Esophagus squamous epithelium (tissue), 5 donors: ENCODE measurements around the gene RUSF1. TPM values are rescaled to one million over a fixed set of nuclear protein-coding genes. Genes with fewer than 3 reads are reported as not detected.

Experiments used
- DNase-seq: peaks from one replicate; lab custom pipeline; 2025; lab: John Stamatoyannopoulos, UW
- H3K27ac ChIP-seq, 4 donors: fragments of 200-600 bp; sonication (generic); one replicate each; pipeline ENCODE4 v1.5.1; 2016 to 2019; ENCODE audit warnings: mild to moderate bottlenecking in 1 of 4
- H3K27me3 ChIP-seq, 4 donors: fragments of 200-600 bp; sonication (generic); 1 replicate in 3 of 4; 2 replicates in 1 of 4; pipeline versions ENCODE4 v1.5.1 to v1.6.0; 2017 to 2021; ENCODE audit warnings: antibody characterized with exemption in 1 of 4
- H3K36me3 ChIP-seq, 3 donors: fragments of 200-600 bp; sonication (generic); one replicate each; pipeline ENCODE4 v1.5.1; 2016 to 2019
- H3K4me1 ChIP-seq, 3 donors: fragments of 200-600 bp; sonication (generic); one replicate each; pipeline ENCODE4 v1.5.1; 2017 to 2019
- H3K4me3 ChIP-seq, 4 donors: fragments of 200-600 bp; sonication (generic); 1 replicate in 3 of 4; 2 replicates in 1 of 4; pipeline ENCODE4 v1.5.1; 2016 to 2019; ENCODE audit warnings: mild to moderate bottlenecking in 2 of 4, moderate library complexity in 1 of 4
- H3K9me3 ChIP-seq, 3 donors: fragments of 200-600 bp; sonication (generic); one replicate each; pipeline ENCODE4 v1.5.1; 2016 to 2019
- CTCF ChIP-seq, 6 experiments: fragments of 450-650 bp in 4 of 6; fragments of 200-600 bp in 2 of 6; sonication (generic) in 2 of 6; IDR thresholded peaks; one replicate each; pipeline ENCODE4 v1.5.1; 2016 to 2019; ENCODE audit warnings: antibody characterized with exemption in 6 of 6, mild to moderate bottlenecking in 4 of 6, moderate library complexity in 4 of 6
- POLR2A ChIP-seq, 4 donors: fragments of 450-650 bp; IDR thresholded peaks; one replicate each; pipeline ENCODE4 v1.6.1; 2017; ENCODE audit warnings: antibody characterized with exemption in 4 of 4, mild to moderate bottlenecking in 4 of 4, moderate library complexity in 3 of 4
- WGBS, 2 donors: methylation state at CpG; one replicate each; pipeline ENCODE4 v1.1.5; 2018; 5-methylcytosine and 5-hydroxymethylcytosine counted together
- intact Hi-C: fragments of 100-400 bp; cut with DNase I; formaldehyde crosslinking; loops from one replicate; pipeline ENCODE4 v1.15.0; 2022
- total RNA-seq, 4 donors: library from RNA; depleted of rRNA; stranded (reverse); fragments of >200 nt; gene quantifications; one replicate each; pipeline ENCODE4 v1.1.0, GENCODE V29; 2016
- donor health status: DM: yes; HTN: yes; CAD: no.

RUSF1 gene
- total RNA-seq, 4 donors from 2014 or later: 33.7 to 52.3 (median 39.1) TPM

- H3K4me1 ChIP-seq: peaks cover 16 to 49% (median 22%) of the 10 kb centered on the region in 3 donors
- TF ChIP-seq CTCF (IDR thresholded peaks at IDR 0.05) (no peak), POLR2A (IDR thresholded peaks at IDR 0.05) (no peak)
- 83 to 94% methylated on average over 2 to 3 of the region's 3 CpGs for WGBS, 2 donors
- no peak for DNase-seq
- no peak overlapping the region for H3K4me3 ChIP-seq
- no peaks in the 10 kb centered on the region for H3K9me3 ChIP-seq
- peaks cover 0 to 42% (median 10%) of the 10 kb centered on the region in 3 donors for H3K36me3 ChIP-seq
- peaks cover 0 to 4% (median 0%) of the 10 kb centered on the region in 4 donors for H3K27me3 ChIP-seq
- intact Hi-C loops: no loop called here
- no peak overlapping the region for H3K27ac ChIP-seq
Measured at GRCh38 chr16:31478956-31479355, 29.2 kb downstream of the RUSF1 start.

DNA sequence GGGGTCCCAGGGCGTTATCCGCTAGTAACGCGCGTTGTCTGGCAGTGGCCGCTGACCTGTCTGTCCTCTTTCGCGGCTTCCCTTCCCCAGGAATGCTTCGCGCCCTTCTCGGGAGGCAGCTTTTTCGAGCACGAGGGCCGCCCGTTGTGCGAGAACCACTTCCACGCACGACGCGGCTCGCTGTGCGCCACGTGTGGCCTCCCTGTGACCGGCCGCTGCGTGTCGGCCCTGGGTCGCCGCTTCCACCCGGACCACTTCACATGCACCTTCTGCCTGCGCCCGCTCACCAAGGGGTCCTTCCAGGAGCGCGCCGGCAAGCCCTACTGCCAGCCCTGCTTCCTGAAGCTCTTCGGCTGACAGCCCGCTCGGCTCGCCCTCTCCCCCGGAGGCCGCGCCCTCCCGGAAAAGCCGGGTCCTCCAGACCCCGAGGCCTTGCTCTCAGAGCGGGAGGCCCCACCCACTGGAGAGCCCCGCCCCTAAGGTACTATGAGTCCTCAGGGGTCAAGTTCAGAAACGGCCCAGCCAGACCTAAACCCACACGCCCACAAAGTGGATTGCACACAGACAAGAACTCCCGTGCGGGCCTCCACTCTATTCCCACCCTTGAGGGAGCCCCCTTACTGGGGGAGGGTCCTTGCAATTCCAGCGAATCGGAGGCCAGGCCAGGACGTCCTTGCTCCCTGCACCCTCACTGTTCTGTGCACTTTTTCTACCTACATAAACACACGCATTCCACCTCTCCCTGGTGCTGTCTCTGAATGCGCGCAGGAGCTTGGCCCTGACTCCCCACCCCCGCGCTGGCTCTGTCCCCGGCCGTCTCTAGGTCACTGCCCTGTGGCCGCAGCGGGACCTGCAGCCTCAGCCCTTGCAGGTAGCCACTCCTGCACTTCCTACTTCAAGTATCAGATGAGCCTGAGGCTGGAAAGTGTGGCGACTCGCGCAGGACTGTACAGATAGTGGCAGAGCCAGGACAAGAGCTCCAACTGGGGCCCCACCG lies 30.7 kb downstream of the RUSF1 start:
- no peak for DNase-seq
- intact Hi-C loops: no loop called here
- Histone ChIP-seq H3K36me3 (peaks cover 0 to 48% (median 10%) of the 10 kb centered on the region in 3 donors), H3K9me3 (no peaks in the 10 kb centered on the region), H3K27ac (peak overlapping the region; percentile 63 to 80 (median 69)), H3K4me1 (peaks cover 21 to 63% (median 26%) of the 10 kb centered on the region in 3 donors), H3K27me3 (peaks cover 0 to 4% (median 0%) of the 10 kb centered on the region in 4 donors), H3K4me3 (peak overlapping the region; percentile 35 to 64 (median 48))
- no peak for TF ChIP-seq POLR2A (IDR thresholded peaks at IDR 0.05)
- TF ChIP-seq CTCF (IDR thresholded peaks at IDR 0.05): no peak
- WGBS, 2 donors: 60 to 61% methylated on average over 17 to 28 of the region's 67 CpGs

DNA sequence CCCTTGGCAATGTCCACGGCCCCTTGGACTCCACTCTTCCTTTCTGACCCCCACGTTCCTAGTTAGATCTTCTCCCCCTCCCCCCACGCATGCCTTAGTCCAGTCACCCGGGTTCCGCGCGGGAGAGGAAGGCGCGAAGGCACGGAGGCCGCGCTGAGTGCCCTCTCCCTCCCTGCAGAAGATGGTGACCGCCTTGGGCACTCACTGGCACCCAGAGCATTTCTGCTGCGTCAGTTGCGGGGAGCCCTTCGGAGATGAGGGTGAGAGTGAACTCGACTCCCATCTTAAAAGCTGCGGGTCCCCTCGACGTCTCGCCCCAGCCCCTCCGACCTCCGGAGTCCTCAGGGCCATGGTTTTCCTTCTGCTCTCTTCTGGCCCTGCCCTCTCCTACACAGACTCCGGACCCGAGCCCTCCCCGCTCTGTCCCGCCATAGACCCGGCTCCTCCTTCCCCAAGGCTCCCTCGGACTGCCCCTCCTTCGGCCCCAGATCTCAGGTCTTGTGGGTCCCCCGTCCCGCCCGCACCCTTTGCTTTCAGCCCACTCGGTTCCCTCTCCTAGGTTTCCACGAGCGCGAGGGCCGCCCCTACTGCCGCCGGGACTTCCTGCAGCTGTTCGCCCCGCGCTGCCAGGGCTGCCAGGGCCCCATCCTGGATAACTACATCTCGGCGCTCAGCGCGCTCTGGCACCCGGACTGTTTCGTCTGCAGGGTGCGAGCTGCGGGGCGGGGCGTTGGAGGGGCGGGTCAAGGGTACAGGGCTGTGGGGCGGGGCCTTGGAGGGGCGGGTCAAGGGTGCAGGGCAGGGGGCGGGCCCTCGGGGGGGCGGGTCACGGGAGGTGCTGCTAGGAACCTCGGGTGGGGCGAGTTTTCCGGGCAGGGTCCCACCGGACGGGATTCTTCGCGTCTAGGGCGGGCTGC lies 31.6 kb downstream of the RUSF1 start:
- Histone ChIP-seq H3K27ac (peak overlapping the region; percentile 63 to 80 (median 69)), H3K9me3 (no peaks in the 10 kb centered on the region), H3K27me3 (peaks cover 0 to 7% (median 0%) of the 10 kb centered on the region in 4 donors), H3K36me3 (peaks cover 0 to 48% (median 10%) of the 10 kb centered on the region in 3 donors), H3K4me1 (peaks cover 22 to 72% (median 29%) of the 10 kb centered on the region in 3 donors), H3K4me3 (peak overlapping the region; percentile 35 to 64 (median 48))
- no peak for TF ChIP-seq CTCF (IDR thresholded peaks at IDR 0.05)
- TF ChIP-seq POLR2A (IDR thresholded peaks at IDR 0.05): peak in 2 of 4 donors; percentile 57 to 80
- intact Hi-C loops: no loop called here
- DNase-seq: peak; percentile 44
- WGBS, 2 donors: 23 to 39% methylated on average over 18 of the region's 68 CpGs

DNA sequence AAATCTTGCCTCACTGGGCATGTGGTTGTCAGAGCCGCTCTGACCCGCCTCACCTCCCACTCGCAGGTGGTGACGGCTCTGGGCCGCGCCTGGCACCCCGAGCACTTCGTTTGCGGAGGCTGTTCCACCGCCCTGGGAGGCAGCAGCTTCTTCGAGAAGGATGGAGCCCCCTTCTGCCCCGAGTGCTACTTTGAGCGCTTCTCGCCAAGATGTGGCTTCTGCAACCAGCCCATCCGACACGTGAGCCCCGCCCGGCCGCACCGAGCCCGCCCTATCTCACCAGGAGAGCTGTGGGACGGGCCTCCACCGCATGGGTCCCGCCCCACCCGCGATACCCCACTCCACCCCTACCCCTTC lies 32.3 kb downstream of the RUSF1 start:
- intact Hi-C loops: no loop called here
- 57 to 70% methylated on average over 17 to 20 of the region's 26 CpGs for WGBS, 2 donors
- Histone ChIP-seq H3K4me1 (peaks cover 29 to 79% (median 29%) of the 10 kb centered on the region in 3 donors), H3K4me3 (peak overlapping the region; percentile 35 to 64 (median 48)), H3K27ac (peak overlapping the region; percentile 63 to 80 (median 69)), H3K27me3 (peaks cover 0 to 7% (median 0%) of the 10 kb centered on the region in 4 donors), H3K9me3 (no peaks in the 10 kb centered on the region), H3K36me3 (peaks cover 0 to 48% (median 10%) of the 10 kb centered on the region in 3 donors)
- no peak for DNase-seq
- no peak for TF ChIP-seq CTCF (IDR thresholded peaks at IDR 0.05)
- no peak for TF ChIP-seq POLR2A (IDR thresholded peaks at IDR 0.05)
